WTC11 (cell line): ENCODE results near the gene PCSK9. TPM values are rescaled to one million over a fixed set of nuclear protein-coding genes. Genes with fewer than 3 reads are reported as not detected.

Source experiments
- ATAC-seq: fragments of 200-7000 bp; cut with Tn5 transposase; 2 replicates; pipeline ENCODE4 v1.10.0; 2021; ENCODE audit warnings: mild to moderate bottlenecking, moderate library complexity
- CTCF ChIA-PET: fragments of 300-600 bp; sonication (Branson Sonifier 250); formaldehyde crosslinking; loops from one replicate; lab custom pipeline; 2021; ENCODE audit warnings: antibody characterized with exemption; lab: Charles Lee
- POLR2A ChIA-PET: fragments of 350-600 bp; sonication (Branson Sonifier 250); formaldehyde crosslinking; loops from one replicate; lab custom pipeline; 2021; ENCODE audit warnings: antibody characterized with exemption; lab: Charles Lee
- DNase-seq: peaks from one replicate; pipeline ENCODE4 v3.0.0; 2021; ENCODE audit warnings: low spot score
- H3K27ac Mint-ChIP-seq: 2 replicates; pipeline ENCODE4 v1.8.0; 2021; ENCODE audit warnings: mixed read lengths
- H3K27me3 Mint-ChIP-seq: 2 replicates; pipeline ENCODE4 v1.8.0; 2021; ENCODE audit warnings: low read depth, mild to moderate bottlenecking, moderate library complexity, mixed read lengths
- H3K36me3 Mint-ChIP-seq: 2 replicates; pipeline ENCODE4 v1.8.0; 2021; ENCODE audit warnings: mixed read lengths
- H3K4me1 Mint-ChIP-seq: 2 replicates; pipeline ENCODE4 v1.8.0; 2022; ENCODE audit warnings: mixed read lengths
- H3K4me3 Mint-ChIP-seq: 2 replicates; pipeline ENCODE4 v1.8.0; 2021; ENCODE audit warnings: mild to moderate bottlenecking, moderate library complexity, mixed read lengths
- H3K9me3 Mint-ChIP-seq: 2 replicates; pipeline ENCODE4 v1.8.0; 2021; ENCODE audit warnings: mixed read lengths
- ATF1 ChIP-seq: sonication (generic); formaldehyde crosslinking; IDR thresholded peaks from 2 replicates; pipeline ENCODE4 v1.8.1; 2023; ENCODE audit warnings: mild to moderate bottlenecking, moderate library complexity, missing genetic modification reagents
- CBFB ChIP-seq: sonication (generic); formaldehyde crosslinking; IDR thresholded peaks from 2 replicates; pipeline ENCODE4 v1.8.1; 2022; ENCODE audit warnings: mild to moderate bottlenecking, low read depth, missing genetic modification reagents
- CREB1 ChIP-seq: sonication (generic); formaldehyde crosslinking; IDR thresholded peaks from 2 replicates; pipeline ENCODE4 v1.8.0; 2023; ENCODE audit warnings: mild to moderate bottlenecking, missing genetic modification reagents
- FOXJ3 ChIP-seq: sonication (generic); formaldehyde crosslinking; IDR thresholded peaks from 2 replicates; pipeline ENCODE4 v1.9.0; 2021; ENCODE audit warnings: missing genetic modification reagents, mild to moderate bottlenecking, borderline replicate concordance
- GABPB1 ChIP-seq: sonication (generic); formaldehyde crosslinking; IDR thresholded peaks from 2 replicates; pipeline ENCODE4 v1.8.1; 2023; ENCODE audit warnings: mild to moderate bottlenecking, missing genetic modification reagents
- GTF2I ChIP-seq: fragments of 250-450 bp; sonication (Bioruptor Pico); conservative IDR thresholded peaks from 2 replicates; pipeline ENCODE4 v1.4.0; 2021; ENCODE audit warnings: mild to moderate bottlenecking
- IRF2 ChIP-seq: sonication (generic); formaldehyde crosslinking; IDR thresholded peaks from 2 replicates; pipeline ENCODE4 v1.8.0; 2022; ENCODE audit warnings: low read depth, missing genetic modification reagents, borderline replicate concordance
- KAT7 ChIP-seq: sonication (generic); formaldehyde crosslinking; IDR thresholded peaks from 2 replicates; pipeline ENCODE4 v1.8.1; 2023; ENCODE audit warnings: missing genetic modification reagents, mild to moderate bottlenecking, borderline replicate concordance
- MYBL2 ChIP-seq: sonication (generic); formaldehyde crosslinking; IDR thresholded peaks from 2 replicates; pipeline ENCODE4 v1.8.1; 2023; ENCODE audit warnings: mild to moderate bottlenecking, moderate library complexity, missing genetic modification reagents
- NFATC4 ChIP-seq: fragments of 250-450 bp; sonication (Bioruptor Pico); IDR thresholded peaks from 2 replicates; pipeline ENCODE4 v1.9.0; 2021; ENCODE audit warnings: mild to moderate bottlenecking
- NR1H2 ChIP-seq: sonication (generic); formaldehyde crosslinking; IDR thresholded peaks from 2 replicates; pipeline ENCODE4 v1.9.0; 2021; ENCODE audit warnings: mild to moderate bottlenecking, moderate library complexity, missing genetic modification reagents
- NR3C1 ChIP-seq: sonication (generic); formaldehyde crosslinking; conservative IDR thresholded peaks from 2 replicates; pipeline ENCODE4 v1.8.1; 2023; ENCODE audit warnings: low read depth, mild to moderate bottlenecking, missing genetic modification reagents
- SMAD3 ChIP-seq: sonication (generic); formaldehyde crosslinking; IDR thresholded peaks from 2 replicates; pipeline ENCODE4 v1.8.0; 2022; ENCODE audit warnings: missing genetic modification reagents, mild to moderate bottlenecking, borderline replicate concordance
- SMAD4 ChIP-seq: sonication (generic); formaldehyde crosslinking; IDR thresholded peaks from 2 replicates; pipeline ENCODE4 v1.8.0; 2022; ENCODE audit warnings: mild to moderate bottlenecking, missing genetic modification reagents
- SOX15 ChIP-seq: fragments of 250-450 bp; sonication (Bioruptor Pico); IDR thresholded peaks from 2 replicates; pipeline ENCODE4 v1.9.0; 2021; ENCODE audit warnings: mild to moderate bottlenecking
- SP1 ChIP-seq: sonication (generic); formaldehyde crosslinking; conservative IDR thresholded peaks from 2 replicates; pipeline ENCODE4 v1.8.1; 2022; ENCODE audit warnings: missing genetic modification reagents
- TCF7 ChIP-seq: sonication (generic); formaldehyde crosslinking; IDR thresholded peaks from 2 replicates; pipeline ENCODE4 v1.8.0; 2022; ENCODE audit warnings: mild to moderate bottlenecking, low read depth, missing genetic modification reagents, moderate library complexity
- TEAD1 ChIP-seq: sonication (generic); formaldehyde crosslinking; IDR thresholded peaks from 2 replicates; pipeline ENCODE4 v1.8.0; 2022; ENCODE audit warnings: mild to moderate bottlenecking, missing genetic modification reagents
- ZBTB21 ChIP-seq: sonication (generic); formaldehyde crosslinking; IDR thresholded peaks from 2 replicates; pipeline ENCODE4 v1.8.1; 2023; ENCODE audit warnings: mild to moderate bottlenecking, missing genetic modification reagents, borderline replicate concordance
- ZNF121 ChIP-seq: sonication (generic); formaldehyde crosslinking; IDR thresholded peaks from 2 replicates; pipeline ENCODE4 v1.8.0; 2023; ENCODE audit warnings: missing genetic modification reagents
- ZNF232 ChIP-seq: sonication (generic); formaldehyde crosslinking; IDR thresholded peaks from 2 replicates; pipeline ENCODE4 v1.8.0; 2022; ENCODE audit warnings: mild to moderate bottlenecking, missing genetic modification reagents
- ZNF416 ChIP-seq: fragments of 250-450 bp; sonication (Bioruptor Pico); IDR thresholded peaks from 2 replicates; pipeline ENCODE4 v1.9.0; 2021; ENCODE audit warnings: mild to moderate bottlenecking, inconsistent platforms
- ZNF423 ChIP-seq: fragments of 250-450 bp; sonication (Bioruptor Pico); IDR thresholded peaks from 2 replicates; pipeline ENCODE4 v2.1.2; 2022; ENCODE audit warnings: mild to moderate bottlenecking, moderate library complexity
- ZNF671 ChIP-seq: fragments of 250-450 bp; sonication (Bioruptor Pico); IDR thresholded peaks from 2 replicates; pipeline ENCODE4 v1.8.0; 2021; ENCODE audit warnings: mild to moderate bottlenecking
- total RNA-seq: library from RNA; stranded (reverse); gene quantifications from 3 replicates; pipeline ENCODE4 v1.2.3, GENCODE V29; 2021
- TF ChIP-seq, protein P1 (sequence below): fragments of 250-450 bp; sonication (Bioruptor Pico); IDR thresholded peaks from 2 replicates; pipeline ENCODE4 v1.9.0; 2021; ENCODE audit warnings: mild to moderate bottlenecking
- TF ChIP-seq, protein P2 (sequence below): fragments of 200-600 bp; IDR thresholded peaks from 2 replicates; pipeline ENCODE4 v1.8.0; 2022; ENCODE audit warnings: antibody characterized with exemption
- TF ChIP-seq, protein P3 (sequence below): sonication (generic); formaldehyde crosslinking; IDR thresholded peaks from 2 replicates; pipeline ENCODE4 v1.8.1; 2022; ENCODE audit warnings: mild to moderate bottlenecking, moderate library complexity, missing genetic modification reagents
- TF ChIP-seq, protein P4 (sequence below): sonication (generic); formaldehyde crosslinking; IDR thresholded peaks from 2 replicates; pipeline ENCODE4 v1.8.0; 2022; ENCODE audit warnings: mild to moderate bottlenecking, missing genetic modification reagents
- TF ChIP-seq, protein P5 (sequence below): sonication (generic); formaldehyde crosslinking; IDR thresholded peaks from 2 replicates; pipeline ENCODE4 v1.8.1; 2023; ENCODE audit warnings: mild to moderate bottlenecking, moderate library complexity, missing genetic modification reagents

Gene PCSK9
- total RNA-seq, 1 experiment from 2014 or later: 73.2 TPM

DNA sequence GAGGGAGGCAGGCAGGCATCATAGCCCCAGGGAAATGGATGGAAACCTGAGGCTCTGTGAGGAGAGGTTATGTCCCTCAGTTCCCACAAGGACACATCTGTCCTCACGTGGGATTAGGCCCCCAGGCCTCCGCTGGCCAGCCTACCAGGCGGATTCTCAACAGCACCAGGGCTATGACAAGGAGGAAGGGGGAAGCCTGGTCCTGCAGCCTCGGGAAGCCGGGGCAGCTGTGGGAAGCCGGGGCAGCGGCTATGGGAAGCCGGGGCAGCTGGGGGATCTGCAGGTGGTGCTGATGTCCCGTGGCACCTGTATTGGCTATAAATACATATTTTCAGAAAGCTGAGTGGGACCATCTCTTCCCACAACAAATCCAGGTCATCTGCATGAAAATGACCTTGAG is 21.0 kb upstream of the PCSK9 start:
- peaks cover 9% of the 10 kb centered on the region for H3K9me3 Mint-ChIP-seq
- peaks cover 20% of the 10 kb centered on the region for H3K4me1 Mint-ChIP-seq
- ATAC-seq: no peak
- TF ChIP-seq ZNF416 (CRISPR knock-in tag) (no peak), ZNF232 (no peak), CREB1 (CRISPR knock-in tag) (no peak), GABPB1 (no peak), SOX15 (CRISPR knock-in tag) (no peak), IRF2 (no peak)
- TF ChIP-seq, protein P1, sequence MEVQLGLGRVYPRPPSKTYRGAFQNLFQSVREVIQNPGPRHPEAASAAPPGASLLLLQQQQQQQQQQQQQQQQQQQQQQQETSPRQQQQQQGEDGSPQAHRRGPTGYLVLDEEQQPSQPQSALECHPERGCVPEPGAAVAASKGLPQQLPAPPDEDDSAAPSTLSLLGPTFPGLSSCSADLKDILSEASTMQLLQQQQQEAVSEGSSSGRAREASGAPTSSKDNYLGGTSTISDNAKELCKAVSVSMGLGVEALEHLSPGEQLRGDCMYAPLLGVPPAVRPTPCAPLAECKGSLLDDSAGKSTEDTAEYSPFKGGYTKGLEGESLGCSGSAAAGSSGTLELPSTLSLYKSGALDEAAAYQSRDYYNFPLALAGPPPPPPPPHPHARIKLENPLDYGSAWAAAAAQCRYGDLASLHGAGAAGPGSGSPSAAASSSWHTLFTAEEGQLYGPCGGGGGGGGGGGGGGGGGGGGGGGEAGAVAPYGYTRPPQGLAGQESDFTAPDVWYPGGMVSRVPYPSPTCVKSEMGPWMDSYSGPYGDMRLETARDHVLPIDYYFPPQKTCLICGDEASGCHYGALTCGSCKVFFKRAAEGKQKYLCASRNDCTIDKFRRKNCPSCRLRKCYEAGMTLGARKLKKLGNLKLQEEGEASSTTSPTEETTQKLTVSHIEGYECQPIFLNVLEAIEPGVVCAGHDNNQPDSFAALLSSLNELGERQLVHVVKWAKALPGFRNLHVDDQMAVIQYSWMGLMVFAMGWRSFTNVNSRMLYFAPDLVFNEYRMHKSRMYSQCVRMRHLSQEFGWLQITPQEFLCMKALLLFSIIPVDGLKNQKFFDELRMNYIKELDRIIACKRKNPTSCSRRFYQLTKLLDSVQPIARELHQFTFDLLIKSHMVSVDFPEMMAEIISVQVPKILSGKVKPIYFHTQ (CRISPR knock-in tag): no peak
- POLR2A ChIA-PET: no interaction called here
- DNase-seq: no peak
- H3K4me3 Mint-ChIP-seq: no peak overlapping the region
- no peak overlapping the region for H3K27ac Mint-ChIP-seq
- H3K36me3 Mint-ChIP-seq: peaks cover 9% of the 10 kb centered on the region
- H3K27me3 Mint-ChIP-seq: peaks cover 27% of the 10 kb centered on the region
- CTCF ChIA-PET: interaction anchor here (4.5 to 10.9 kb wide), 2 partner anchors 19 to 73 kb away, joined by 174 to 632 read pairs; partner anchors contain the start of gene BSND

DNA sequence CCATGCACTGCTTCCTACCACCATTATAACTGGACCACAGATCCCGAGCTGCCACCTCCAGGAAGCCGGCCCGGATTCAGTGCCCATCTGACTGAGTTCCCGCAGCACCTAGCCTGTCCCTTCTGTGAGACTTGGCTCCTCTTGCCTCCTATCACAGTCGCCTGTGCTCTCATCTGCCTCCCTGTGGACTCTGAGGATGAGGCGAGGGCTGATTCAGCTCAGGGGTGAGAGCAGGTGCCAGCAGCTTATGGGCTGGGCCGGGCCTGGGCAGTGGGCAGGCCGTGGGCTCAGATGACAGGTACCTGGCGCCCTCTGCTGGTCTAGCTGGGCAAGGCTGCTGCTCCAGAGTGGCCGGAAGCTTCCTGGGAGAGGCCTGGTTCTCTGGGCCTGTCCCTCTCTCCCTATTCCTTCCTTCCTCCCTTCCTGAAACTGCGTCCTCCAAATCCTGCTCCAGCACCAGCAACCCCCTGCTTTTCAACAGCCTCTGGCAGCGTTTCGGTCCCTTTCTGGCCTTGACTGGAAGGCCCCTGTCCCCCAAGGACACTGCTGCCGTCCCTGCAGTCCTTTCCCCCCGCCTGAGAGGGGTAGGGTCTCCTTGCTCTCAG is 17.3 kb upstream of the PCSK9 start:
- Mint-ChIP-seq H3K36me3 (peaks cover 22% of the 10 kb centered on the region), H3K9me3 (peaks cover 23% of the 10 kb centered on the region), H3K27me3 (peaks cover 10% of the 10 kb centered on the region; the same call in 1 of the 2 replicates), H3K4me1 (peaks cover 44% of the 10 kb centered on the region), H3K27ac (peak overlapping the region; percentile 82), H3K4me3 (no peak overlapping the region)
- POLR2A ChIA-PET: interaction anchor here (1.5 kb wide), 1 partner anchor 77 kb away, joined by 8 read pairs; no protein-coding TSS in a partner anchor
- CTCF ChIA-PET: interaction anchor here (0.5 to 10.9 kb wide), 58 partner anchors 10 to 1580 kb away, joined by 3 to 632 read pairs (median 5); partner anchors contain the start of genes BSND, DHCR24, PCSK9 and TMEM61
- DNase-seq (peak; percentile 96), ATAC-seq (peak; percentile 100)
- TF ChIP-seq, protein P2, sequence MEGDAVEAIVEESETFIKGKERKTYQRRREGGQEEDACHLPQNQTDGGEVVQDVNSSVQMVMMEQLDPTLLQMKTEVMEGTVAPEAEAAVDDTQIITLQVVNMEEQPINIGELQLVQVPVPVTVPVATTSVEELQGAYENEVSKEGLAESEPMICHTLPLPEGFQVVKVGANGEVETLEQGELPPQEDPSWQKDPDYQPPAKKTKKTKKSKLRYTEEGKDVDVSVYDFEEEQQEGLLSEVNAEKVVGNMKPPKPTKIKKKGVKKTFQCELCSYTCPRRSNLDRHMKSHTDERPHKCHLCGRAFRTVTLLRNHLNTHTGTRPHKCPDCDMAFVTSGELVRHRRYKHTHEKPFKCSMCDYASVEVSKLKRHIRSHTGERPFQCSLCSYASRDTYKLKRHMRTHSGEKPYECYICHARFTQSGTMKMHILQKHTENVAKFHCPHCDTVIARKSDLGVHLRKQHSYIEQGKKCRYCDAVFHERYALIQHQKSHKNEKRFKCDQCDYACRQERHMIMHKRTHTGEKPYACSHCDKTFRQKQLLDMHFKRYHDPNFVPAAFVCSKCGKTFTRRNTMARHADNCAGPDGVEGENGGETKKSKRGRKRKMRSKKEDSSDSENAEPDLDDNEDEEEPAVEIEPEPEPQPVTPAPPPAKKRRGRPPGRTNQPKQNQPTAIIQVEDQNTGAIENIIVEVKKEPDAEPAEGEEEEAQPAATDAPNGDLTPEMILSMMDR: peak; percentile 88
- no peak for TF ChIP-seq NFATC4
- no peak for TF ChIP-seq NR1H2 (CRISPR knock-in tag)
- TF ChIP-seq CBFB (CRISPR knock-in tag): no peak
- TF ChIP-seq, protein P3, sequence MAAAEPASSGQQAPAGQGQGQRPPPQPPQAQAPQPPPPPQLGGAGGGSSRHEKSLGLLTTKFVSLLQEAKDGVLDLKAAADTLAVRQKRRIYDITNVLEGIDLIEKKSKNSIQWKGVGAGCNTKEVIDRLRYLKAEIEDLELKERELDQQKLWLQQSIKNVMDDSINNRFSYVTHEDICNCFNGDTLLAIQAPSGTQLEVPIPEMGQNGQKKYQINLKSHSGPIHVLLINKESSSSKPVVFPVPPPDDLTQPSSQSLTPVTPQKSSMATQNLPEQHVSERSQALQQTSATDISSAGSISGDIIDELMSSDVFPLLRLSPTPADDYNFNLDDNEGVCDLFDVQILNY (CRISPR knock-in tag): no peak
- TF ChIP-seq, protein P4, sequence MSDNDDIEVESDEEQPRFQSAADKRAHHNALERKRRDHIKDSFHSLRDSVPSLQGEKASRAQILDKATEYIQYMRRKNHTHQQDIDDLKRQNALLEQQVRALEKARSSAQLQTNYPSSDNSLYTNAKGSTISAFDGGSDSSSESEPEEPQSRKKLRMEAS (CRISPR knock-in tag): peak; percentile 78
- no peak for TF ChIP-seq TCF7 (CRISPR knock-in tag)
- no peak for TF ChIP-seq ZNF671 (CRISPR knock-in tag)
- TF ChIP-seq NR3C1 (CRISPR knock-in tag): no peak
- TF ChIP-seq, protein P5, sequence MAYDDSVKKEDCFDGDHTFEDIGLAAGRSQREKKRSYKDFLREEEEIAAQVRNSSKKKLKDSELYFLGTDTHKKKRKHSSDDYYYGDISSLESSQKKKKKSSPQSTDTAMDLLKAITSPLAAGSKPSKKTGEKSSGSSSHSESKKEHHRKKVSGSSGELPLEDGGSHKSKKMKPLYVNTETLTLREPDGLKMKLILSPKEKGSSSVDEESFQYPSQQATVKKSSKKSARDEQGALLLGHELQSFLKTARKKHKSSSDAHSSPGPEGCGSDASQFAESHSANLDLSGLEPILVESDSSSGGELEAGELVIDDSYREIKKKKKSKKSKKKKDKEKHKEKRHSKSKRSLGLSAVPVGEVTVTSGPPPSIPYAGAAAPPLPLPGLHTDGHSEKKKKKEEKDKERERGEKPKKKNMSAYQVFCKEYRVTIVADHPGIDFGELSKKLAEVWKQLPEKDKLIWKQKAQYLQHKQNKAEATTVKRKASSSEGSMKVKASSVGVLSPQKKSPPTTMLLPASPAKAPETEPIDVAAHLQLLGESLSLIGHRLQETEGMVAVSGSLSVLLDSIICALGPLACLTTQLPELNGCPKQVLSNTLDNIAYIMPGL: peak; percentile 72
- TF ChIP-seq ZBTB21 (CRISPR knock-in tag): no peak
- no peak for TF ChIP-seq MYBL2
- peak; percentile 57 for TF ChIP-seq GABPB1
- 0 out of 2 replicates have a peak, but pooled peaks have one; percentile 55 for TF ChIP-seq ZNF232
- TF ChIP-seq TEAD1: peak; percentile 58; the same call in 1 of the 2 replicates
- TF ChIP-seq FOXJ3 (CRISPR knock-in tag): no peak
- TF ChIP-seq ATF1 (CRISPR knock-in tag): no peak
- TF ChIP-seq IRF2: no peak
- TF ChIP-seq GTF2I (CRISPR knock-in tag): 0 out of 2 replicates have a peak, but pooled peaks have one; percentile 30
- TF ChIP-seq SMAD3 (CRISPR knock-in tag): 0 out of 2 replicates have a peak, but pooled peaks have one; percentile 55
- peak; percentile 83 for TF ChIP-seq ZNF121 (CRISPR knock-in tag)
- 0 out of 2 replicates have a peak, but pooled peaks have one; percentile 66 for TF ChIP-seq KAT7
- TF ChIP-seq SP1: no peak; the same call in 1 of the 2 replicates
- no peak for TF ChIP-seq ZNF423 (CRISPR knock-in tag)
- TF ChIP-seq SMAD4: no peak
